ENCODE measurements around the gene ZMIZ1.

Gene ZMIZ1

DNA sequence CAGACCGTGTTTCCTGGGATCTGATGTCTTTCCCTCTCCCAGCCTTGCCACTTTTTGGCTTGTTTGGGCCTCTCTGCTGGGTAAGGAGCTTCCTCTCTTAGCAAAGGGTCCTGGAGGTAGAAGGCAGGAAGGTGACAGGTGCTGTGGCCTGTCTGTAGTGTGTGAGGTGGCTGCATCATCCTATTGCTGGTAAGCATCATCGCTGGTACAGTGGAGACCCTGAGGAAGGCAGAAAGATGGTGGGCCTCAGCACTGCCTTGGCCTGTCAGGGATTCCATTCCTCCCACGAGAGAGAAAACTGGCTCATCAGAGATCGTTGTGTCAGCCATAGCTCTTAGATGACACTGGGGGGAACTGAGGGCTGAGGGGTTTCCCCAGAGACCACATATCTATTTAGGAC lies 46.5 kb downstream of the ZMIZ1 start:
- no peak for DNase-seq (ENCODE audit: low read depth in 1 of 2, low spot score in 1 of 2)

DNA sequence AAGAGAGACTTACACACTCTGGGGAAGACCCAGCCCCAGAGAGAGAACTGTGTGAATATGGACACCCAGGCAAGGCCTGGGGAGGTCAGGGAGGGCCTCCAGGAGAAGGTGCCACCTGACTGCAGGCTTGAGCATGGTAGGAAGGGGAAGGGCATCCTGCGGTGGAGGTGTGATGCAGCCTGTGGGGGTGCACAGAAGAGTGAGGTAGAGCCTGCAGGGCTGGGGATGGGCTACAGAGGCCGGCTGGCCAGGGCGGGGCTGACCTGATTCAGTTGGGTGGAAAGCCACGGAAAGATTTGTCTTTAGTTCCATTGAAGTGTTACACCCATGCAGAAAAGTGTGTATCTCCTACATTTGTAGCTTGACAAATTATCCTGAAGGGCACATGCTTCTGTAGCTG lies 47.6 kb downstream of the ZMIZ1 start:
- no peak for DNase-seq (ENCODE audit: low read depth in 1 of 2, low spot score in 1 of 2)

DNA sequence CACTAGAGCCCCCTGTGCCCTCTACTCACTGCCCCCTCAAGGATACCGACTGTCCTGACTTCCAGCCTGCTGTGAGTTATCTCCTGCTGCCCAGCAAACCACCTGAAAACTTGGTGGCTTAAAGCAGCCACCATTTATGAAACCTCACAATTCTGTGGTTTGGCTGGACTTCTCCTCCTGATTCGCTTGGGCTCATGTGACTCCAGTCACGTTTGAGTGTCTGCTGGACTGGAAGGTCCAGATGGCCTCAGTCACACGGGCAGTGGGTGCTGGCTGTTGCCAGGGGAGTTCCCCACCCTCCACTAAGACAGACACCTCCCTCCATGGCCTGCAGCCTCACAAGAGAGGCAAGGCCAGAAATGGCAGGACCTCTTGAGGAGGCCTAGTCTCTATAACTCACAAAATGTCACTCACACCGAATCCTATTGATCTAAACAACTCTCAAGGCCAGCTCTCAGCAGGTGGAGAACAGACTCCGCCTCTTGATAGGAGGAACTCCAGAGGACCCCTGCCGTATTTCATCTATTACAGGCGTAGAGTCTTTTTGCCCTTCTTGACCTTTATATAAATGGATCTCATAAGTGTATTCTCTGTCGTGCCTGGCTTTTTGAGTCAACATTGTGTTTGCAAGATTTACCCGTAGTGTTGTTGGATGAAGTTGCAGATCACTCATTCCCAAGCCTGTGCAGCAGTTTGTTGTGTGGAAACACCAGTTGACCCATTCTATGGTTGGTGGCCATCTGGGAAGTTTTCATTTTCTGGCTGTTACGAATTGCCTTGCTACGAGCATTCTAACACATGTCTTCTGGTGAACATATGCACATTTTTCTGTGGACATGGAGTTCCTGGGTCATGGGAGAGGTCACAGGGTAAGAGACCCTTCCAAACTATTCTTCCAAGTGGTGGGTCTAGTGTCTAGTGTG lies 48.3 kb downstream of the ZMIZ1 start:
- no peak for DNase-seq (ENCODE audit: low read depth in 1 of 2, low spot score in 1 of 2)

DNA sequence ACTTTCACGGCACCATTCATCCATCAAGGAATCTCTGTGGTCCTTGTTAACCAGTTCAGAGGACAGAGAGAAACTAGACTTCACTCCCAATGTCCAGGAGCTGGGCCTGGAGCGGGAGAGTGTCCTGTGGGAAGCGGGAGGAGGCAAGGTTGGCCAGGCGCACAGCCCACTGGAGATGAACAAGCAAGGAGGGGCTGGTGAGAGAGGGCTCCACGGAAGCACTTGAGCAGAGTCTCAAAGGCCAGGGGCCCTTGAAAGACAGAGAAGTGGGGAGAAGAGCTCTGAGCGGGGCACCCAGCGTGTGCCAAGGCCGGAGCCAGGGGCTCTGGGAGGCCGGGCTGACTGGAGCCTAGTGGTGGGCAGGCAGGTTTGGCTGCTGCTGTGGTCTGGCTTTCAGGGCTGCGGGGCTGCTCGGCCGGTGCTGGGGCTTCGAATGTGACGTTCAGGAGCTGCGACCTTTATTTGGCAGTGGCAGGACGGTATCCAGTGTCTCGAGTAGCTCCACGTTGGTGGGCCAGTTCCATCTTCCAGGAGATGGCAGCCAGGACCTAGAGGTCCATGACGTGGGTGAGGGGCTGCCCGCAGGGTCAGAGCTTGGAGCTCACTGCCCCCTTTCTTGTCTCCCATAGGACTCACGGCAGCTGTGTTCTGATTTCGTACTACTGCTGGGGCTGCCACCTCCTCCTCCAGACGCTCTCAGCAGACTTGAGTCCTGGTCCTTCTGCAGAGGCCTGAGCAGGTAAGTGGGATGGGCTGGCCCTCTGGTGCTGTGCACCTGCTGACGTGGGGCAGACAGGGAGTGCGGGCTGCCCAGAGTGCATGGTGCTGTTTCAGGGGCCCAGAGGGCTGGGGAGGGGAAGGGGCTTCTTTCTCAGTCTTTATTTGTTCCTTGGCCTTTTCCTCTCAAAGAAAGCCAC lies 49.8 kb downstream of the ZMIZ1 start:
- no peak for DNase-seq (ENCODE audit: low read depth in 1 of 2, low spot score in 1 of 2)

DNA sequence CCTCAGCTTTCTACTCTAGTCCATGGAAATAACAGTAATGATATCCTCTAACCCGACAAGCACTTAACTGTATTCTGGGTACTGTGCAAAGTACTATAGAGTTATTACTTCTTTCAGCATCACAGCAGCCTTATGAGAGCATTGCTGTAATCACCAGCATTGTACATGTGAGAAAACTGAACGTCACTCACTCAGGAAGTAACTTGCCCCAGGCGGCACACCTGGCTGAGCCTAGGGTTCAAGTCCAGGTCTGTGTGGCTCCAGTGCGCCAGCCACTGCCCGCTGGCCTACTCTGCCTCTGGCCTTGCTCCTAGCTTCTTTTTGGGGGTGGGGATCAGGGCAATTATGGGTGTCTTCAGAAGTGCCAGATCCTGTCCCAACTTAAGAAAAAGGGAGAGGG lies 50.5 kb downstream of the ZMIZ1 start:
- no peak for DNase-seq (ENCODE audit: low read depth in 1 of 2, low spot score in 1 of 2)

DNA sequence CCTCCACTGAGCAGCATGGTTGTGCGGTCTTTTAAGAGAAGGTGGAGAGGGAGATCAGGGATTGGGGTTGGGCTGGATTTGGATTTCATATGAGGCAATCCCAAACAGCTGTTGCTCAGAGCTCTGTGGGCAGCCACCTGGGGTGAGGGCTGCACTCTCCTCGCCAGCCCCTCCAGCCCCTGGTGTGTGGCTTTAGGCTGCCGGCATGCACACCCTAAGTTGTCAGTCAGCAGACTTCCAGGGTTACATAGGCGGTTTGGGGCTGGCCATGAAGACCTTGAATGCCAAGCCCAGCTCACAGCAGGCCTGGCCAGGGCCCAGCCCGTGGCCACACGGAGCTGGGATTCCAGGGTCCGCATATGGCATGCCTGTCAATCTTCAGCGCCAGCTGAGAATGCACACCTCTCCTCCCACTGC lies 54.8 kb downstream of the ZMIZ1 start:
- DNase-seq (ENCODE audit: low read depth in 1 of 2, low spot score in 1 of 2), result no peak

DNA sequence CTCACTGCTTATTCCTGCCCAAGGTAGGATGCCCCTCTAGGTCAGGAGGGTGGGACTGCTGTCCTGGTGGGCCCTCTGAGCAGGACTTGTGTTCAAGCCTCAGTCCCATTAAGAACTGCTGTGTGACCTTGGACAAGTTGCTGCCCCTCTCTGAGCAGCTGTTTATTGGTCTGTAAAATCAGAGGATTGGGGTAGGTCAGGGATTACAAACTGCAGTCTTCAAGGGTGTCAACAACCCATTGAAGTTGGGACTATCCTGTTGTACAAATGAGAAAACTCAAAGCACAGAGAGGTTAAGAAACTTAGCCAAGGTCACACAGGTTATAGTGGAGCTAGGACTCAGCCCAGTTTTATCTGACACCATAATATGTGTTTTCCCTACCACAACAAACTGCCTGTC lies 55.3 kb downstream of the ZMIZ1 start:
- DNase-seq (ENCODE audit: low read depth in 1 of 2, low spot score in 1 of 2), result no peak

DNA sequence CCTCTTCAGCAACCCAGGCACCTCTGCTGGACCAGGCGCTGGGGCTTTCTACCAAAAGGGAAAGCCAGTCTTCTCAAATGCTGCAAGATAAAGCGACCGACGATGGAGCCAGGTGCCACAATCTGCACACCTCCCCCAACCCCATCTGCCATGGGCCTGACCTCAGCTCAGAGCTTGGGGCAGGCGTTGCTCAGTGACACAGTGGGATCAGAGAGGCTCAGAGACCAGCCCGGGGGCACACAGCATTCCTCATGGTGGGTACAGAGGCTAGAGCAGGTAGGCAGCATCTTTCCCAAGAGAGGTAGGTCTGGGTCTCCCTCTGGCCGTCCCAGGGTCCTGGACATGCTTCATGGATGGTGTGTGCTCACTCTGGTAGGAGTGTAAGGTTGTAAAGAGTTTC lies 56.3 kb downstream of the ZMIZ1 start:
- DNase-seq (ENCODE audit: low read depth in 1 of 2, low spot score in 1 of 2), result no peak

DNA sequence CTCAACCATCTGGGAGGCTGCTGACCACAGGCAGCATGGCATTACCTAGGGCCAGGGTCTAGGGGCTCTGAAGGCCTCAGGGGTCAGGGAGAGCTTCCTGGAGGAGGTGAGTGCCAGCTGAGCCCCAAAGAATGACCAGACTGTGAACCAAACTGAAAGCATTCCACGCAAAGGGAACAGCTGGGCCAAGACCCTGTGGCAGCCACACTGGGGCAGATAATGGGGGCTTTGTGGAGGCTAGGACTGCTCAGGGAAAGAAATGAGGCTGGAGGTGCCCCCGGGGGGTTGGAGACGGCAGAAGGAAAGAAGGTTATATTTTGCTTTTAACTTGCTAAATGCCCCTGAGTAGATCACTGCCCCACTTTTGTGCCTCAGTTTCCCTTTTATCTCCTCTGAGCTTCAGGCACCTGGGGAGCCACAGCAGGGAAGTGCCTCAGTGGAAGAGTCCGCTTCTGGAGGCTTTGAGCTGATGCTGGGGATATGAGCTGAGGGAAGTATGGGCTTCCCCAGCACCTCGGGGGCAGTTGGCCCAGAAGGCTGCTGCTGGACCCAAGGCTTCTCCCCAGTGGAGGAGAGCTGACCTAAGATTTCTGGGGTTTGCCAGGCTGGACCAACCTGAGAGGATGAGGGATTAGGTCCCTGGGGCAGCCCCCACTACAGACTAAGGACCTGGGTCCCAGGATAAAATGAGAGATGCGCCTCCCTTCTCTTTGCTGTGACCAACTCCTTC lies 57.8 kb downstream of the ZMIZ1 start:
- DNase-seq (ENCODE audit: low read depth in 1 of 2, low spot score in 1 of 2), result no peak

DNA sequence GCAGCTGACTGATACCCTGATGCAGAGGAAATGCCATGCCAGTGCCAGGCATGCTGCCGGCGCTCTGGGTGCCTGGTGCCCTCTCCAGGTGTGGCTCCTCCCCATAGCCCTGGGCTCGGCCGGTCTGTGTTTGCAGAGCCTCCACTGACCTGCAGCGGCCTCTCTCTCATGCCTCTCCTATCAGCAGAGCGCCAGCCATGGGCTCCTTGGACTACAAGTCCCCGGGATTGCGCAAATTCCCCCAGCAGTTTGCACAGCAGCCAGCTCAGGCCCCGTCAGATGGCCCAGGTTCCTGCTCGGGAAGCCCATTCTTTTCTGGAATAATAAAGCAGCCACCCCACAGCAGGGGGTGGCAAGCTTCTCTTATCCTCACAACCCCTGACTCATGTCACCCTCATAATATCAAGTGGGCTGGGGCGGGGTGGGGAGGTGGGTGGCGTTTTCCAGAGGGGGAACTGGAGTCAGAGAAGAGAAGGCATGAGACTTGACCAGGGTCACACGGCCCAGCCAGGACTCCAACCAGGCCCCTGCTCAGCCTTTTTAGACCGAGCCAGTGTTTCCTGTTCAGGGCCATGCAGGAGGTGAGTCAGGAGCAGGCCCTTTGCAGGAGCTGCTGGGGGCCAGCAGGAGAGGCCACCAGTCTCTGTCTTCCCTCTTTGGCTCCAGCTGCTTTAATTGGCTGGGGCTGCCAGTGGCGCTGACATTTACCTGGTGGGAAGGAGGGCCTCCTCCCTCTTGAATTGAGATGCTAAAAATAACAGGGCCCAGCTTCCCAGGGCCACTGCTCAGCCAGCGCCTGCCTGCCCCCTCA lies 58.6 kb downstream of the ZMIZ1 start:
- DNase-seq (ENCODE audit: low read depth in 1 of 2, low spot score in 1 of 2), result no peak

DNA sequence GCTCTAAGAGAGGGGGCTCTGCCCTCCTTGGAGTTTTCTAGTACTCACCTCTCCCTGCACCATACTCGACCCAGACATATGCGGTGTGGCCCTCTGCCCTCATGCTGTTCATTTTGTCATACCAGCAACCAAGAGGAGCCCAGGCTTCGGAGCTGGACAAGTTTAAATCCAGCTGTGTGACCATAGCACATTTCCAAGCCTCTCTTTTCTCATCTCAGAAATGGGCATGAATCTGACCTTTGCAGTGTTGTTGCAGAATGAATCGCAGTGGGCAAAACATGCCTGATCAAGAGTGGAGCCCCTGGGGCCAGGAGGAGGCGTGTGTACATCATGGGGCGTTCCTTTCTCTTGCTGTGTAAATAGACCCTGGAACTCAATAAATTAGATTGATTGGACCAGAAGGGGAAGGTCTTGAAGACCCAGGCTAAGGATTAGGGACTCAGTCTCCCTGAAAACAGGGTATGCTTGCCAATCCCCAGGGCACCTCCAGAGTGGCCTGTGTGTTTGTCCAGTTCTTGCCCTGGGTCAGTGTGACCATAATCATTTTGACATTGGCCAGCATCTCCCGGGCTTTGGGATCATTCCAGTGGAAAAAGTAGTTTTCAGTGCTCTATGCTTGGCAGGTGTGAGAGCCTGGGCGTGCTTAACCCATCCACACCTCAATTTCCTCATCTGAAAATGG lies 59.6 kb downstream of the ZMIZ1 start:
- no peak for DNase-seq (ENCODE audit: low read depth in 1 of 2, low spot score in 1 of 2)

DNA sequence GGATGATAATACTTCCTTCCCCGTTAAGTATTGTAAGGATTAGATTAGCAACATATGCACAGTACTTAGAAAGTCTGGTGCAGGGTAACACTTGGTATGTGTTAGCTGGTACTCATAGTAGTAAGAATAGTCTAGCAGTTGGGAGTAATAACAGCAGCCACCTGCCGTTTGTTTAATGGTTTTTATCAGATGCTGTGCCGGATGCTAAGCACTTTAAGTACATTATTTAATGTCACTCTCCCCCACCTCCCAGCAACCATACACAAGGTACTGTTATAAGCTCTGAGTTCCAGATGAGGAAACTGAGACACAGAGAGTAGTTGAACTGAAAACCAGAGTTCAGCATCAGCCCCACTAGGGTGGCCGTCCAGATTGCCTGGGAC lies 60.1 kb downstream of the ZMIZ1 start:
- DNase-seq (ENCODE audit: low read depth in 1 of 2, low spot score in 1 of 2), result no peak

DNA sequence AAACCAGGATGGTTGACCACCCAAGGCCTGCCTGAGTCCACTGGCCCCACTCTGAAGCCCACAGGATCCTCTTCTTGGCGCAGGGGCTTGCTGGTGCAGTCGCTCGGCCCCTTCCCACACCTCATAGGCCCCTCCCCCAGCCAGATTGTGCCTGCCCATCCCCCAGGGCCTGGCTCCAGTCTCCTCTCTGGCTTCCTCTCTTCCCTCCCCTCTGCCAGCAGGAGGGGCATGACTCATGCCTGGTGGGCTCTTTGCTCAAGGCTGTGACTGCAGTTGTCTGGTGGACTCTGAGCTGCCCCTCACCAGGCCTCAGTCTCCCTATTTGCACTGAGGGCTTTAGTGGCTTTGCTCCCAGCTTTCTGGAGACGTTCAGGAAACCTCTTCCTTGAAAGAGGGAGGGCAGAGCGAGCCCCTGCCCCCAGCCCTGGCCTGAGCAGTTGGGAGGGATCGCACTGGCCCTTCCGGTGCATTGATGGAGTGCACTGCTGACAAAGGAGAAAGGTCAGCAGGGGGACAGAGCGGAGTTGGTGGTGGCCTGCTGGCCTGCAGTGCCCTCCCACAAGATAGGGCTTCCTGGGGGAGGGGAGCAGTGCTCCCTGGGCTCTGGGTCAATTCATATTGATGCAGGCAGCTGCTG lies 60.7 kb downstream of the ZMIZ1 start:
- DNase-seq (ENCODE audit: low read depth in 1 of 2, low spot score in 1 of 2), result no peak

DNA sequence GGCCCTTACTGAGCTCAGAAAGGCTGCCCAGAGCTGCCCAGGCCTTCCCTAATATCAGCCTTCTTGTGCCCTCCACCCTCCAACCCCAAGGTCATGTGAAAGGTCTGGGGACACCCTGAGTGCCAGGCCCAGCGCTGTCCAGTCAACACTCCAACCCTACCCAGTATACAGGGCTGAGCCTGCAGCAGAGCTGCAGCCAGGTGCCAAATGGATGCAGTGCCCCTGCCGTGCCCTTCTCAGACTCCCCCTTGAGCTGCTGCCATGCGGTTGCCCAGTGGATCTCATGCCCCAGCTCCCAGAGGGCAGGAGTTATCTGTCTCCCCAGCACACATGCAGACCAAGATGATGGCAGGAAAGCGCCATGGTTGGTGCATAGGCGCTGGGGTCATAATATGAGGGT lies 61.5 kb downstream of the ZMIZ1 start:
- no peak for DNase-seq (ENCODE audit: low read depth in 1 of 2, low spot score in 1 of 2)

DNA sequence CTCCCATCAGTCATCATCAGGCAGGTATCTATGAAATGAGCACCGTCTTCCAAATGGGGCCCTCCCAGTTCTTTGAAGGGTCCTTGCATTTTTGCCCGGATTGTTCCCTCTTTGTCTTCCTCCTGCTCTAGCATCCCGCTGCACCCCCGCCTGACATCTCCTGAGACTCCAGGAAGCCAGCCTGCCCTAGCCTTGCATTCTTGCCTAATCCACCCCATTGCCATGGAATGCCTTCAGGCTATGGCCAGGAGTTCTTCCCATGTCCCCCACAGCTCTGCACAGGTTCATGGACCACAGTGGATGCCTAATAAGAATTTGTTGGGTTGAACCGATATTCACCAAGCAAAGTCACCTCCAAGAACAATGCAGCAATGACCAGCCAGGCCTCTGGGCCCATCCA lies 62.1 kb downstream of the ZMIZ1 start:
- no peak for DNase-seq (ENCODE audit: low read depth in 1 of 2, low spot score in 1 of 2)

DNA sequence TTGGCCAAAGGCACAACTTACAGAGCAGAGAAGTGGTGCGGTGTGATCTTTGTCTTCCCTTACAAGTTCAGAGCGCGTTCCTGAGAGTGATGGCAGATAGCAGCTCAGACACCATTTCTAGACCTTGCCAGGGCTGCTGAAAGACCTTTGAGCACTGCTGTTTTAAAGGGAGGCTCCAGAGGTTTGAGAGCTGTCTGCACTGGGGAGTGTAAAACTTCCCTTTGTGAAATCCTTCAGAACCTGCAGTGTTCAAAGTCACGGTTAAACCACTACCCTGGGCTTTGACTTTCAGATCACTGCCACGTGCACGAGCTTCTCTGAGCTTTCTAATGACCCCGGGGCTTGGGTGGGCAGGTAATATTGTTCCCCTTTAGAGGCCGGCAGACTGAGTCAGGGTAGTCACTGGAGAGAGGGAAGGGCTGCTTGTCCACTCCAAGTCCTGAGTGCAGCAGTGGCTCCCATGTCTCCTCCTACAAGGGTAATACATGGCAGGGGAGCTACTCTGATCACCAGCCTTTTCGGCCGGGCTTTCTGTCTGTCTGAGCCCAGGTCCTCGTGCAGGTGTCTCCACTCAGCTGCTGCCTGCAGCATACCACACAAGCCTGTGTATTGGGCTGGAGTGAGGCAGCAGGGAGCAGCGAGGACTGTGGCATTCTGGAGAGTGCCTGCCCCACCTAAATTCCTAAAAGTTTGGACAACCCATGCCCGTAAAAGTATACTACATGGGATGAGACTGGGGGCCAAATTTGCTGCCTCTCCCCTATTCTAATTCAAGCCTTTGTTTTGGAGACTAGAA lies 63.3 kb downstream of the ZMIZ1 start:
- no peak for DNase-seq (ENCODE audit: low read depth in 1 of 2, low spot score in 1 of 2)

DNA sequence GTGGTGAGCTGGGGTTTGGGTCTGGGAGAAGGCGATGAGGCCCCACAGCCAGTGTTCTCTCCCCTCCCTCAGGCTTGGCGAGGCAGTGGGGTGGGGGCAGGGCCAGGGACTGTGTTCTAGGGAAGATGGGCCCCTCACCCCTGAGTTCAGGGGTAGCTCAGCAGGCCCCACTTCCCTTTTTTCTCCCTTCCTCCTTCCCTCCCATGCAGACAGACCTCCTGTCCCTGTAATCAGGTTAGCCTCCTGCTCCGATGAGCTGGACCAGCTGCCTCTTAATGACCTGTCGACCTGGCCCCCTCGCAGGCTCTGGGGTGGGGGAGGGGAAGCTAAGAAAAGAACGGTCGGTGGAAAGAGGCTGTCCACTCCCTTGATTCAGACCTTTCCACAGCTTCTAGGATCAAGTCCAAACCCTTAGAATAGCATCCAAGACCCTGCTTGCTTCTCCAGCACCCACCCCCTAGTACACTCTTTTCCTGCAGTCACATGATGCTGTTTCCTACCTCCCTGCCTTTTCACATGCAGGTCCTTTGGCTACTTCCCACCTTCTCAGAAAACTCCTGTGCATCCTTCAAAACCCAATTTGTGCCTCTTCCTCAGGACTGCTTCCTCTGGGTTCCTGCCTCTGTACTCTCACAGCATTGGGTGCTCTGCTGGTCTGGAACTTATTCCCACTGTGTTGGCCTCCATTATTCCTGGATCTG lies 64.1 kb downstream of the ZMIZ1 start:
- no peak for DNase-seq (ENCODE audit: low read depth in 1 of 2, low spot score in 1 of 2)

DNA sequence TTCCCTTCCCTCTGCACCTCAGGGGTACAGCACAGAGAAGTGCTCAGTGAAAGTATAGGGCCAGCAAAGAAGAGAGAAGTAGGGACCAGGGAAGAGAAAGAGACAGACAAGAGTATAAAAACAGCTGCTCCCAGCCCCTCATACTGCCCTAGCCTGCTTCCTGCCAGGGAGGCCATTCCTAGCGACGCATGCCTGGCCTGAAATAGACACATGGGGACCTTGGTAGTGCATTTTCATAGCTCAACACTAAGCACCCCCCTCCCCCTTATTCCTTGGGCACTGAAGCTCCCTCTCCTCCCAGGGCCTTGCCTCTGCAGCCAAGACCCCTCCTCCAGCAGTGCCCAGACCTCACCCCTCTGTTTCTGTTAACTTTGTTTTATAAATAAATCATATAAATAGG lies 64.7 kb downstream of the ZMIZ1 start:
- DNase-seq (ENCODE audit: low read depth in 1 of 2, low spot score in 1 of 2), result no peak
